ENCODE measurements around the gene TNFSF8.

GRCh38 chr9:114947058-114947457 lies 16.7 kb upstream of the TNFSF8 start:
- TF ChIP-seq, protein P1, sequence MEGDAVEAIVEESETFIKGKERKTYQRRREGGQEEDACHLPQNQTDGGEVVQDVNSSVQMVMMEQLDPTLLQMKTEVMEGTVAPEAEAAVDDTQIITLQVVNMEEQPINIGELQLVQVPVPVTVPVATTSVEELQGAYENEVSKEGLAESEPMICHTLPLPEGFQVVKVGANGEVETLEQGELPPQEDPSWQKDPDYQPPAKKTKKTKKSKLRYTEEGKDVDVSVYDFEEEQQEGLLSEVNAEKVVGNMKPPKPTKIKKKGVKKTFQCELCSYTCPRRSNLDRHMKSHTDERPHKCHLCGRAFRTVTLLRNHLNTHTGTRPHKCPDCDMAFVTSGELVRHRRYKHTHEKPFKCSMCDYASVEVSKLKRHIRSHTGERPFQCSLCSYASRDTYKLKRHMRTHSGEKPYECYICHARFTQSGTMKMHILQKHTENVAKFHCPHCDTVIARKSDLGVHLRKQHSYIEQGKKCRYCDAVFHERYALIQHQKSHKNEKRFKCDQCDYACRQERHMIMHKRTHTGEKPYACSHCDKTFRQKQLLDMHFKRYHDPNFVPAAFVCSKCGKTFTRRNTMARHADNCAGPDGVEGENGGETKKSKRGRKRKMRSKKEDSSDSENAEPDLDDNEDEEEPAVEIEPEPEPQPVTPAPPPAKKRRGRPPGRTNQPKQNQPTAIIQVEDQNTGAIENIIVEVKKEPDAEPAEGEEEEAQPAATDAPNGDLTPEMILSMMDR (IDR thresholded peaks at IDR 0.05): no peak
- TF ChIP-seq POLR2AphosphoS5 (IDR thresholded peaks at IDR 0.05): no peak

Measured in prostate gland (tissue), 2 donors.